OCI-M1 (cell line): ENCODE data around the gene LRIG1.

Experiments used
- DNase-seq: peaks from one replicate; lab custom pipeline; 2025; lab: John Stamatoyannopoulos, UW

LRIG1 gene

GRCh38 chr3:66418475-66418931 is 82.3 kb downstream of the LRIG1 start:
- no peak for DNase-seq

- peak; percentile 39 for DNase-seq
Measured at GRCh38 chr3:66416556-66417304, 84.1 kb downstream of the LRIG1 start.

GRCh38 chr3:66415867-66416428 is 84.9 kb downstream of the LRIG1 start:
- DNase-seq: peak; percentile 59

GRCh38 chr3:66414846-66415245 is 86.0 kb downstream of the LRIG1 start:
- DNase-seq: no peak

- no peak for DNase-seq
Measured at GRCh38 chr3:66413151-66413751, 87.6 kb downstream of the LRIG1 start.

- no peak for DNase-seq
Measured at GRCh38 chr3:66411961-66412887, 88.6 kb downstream of the LRIG1 start.

- DNase-seq: peak; percentile 76
Measured at GRCh38 chr3:66411474-66411873, 89.3 kb downstream of the LRIG1 start.

- no peak for DNase-seq
Measured at GRCh38 chr3:66410976-66411375, 89.8 kb downstream of the LRIG1 start.

- no peak for DNase-seq
Measured at GRCh38 chr3:66409771-66410754, 90.8 kb downstream of the LRIG1 start.

- peak; percentile 59 for DNase-seq
Measured at GRCh38 chr3:66407611-66408218, 93.1 kb downstream of the LRIG1 start.

- DNase-seq: no peak
Measured at GRCh38 chr3:66406831-66407610, 93.8 kb downstream of the LRIG1 start.

- DNase-seq: no peak
Measured at GRCh38 chr3:66406163-66406562, 94.7 kb downstream of the LRIG1 start.

- DNase-seq: no peak
Measured at GRCh38 chr3:66405701-66406091, 95.1 kb downstream of the LRIG1 start.

- no peak for DNase-seq
Measured at GRCh38 chr3:66404903-66405700, 95.7 kb downstream of the LRIG1 start.

- DNase-seq: no peak
Measured at GRCh38 chr3:66404197-66404596, 96.6 kb downstream of the LRIG1 start.

- DNase-seq: no peak
Measured at GRCh38 chr3:66403323-66403990, 97.4 kb downstream of the LRIG1 start.

GRCh38 chr3:66402596-66403290 is 98.1 kb downstream of the LRIG1 start:
- DNase-seq: no peak
